Measurements from ENCODE around the gene ONECUT2.

The ONECUT2 gene

DNA sequence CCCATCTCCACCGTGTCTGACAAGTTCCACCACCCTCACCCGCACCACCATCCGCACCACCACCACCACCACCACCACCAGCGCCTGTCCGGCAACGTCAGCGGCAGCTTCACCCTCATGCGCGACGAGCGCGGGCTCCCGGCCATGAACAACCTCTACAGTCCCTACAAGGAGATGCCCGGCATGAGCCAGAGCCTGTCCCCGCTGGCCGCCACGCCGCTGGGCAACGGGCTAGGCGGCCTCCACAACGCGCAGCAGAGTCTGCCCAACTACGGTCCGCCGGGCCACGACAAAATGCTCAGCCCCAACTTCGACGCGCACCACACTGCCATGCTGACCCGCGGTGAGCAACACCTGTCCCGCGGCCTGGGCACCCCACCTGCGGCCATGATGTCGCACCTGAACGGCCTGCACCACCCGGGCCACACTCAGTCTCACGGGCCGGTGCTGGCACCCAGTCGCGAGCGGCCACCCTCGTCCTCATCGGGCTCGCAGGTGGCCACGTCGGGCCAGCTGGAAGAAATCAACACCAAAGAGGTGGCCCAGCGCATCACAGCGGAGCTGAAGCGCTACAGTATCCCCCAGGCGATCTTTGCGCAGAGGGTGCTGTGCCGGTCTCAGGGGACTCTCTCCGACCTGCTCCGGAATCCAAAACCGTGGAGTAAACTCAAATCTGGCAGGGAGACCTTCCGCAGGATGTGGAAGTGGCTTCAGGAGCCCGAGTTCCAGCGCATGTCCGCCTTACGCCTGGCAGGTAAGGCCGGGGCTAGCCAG lies 1.2 kb downstream of the ONECUT2 start:
- CTCF ChIA-PET: interaction anchor here (1.0 kb wide), 1 partner anchor 9 kb away, joined by 4 read pairs; no protein-coding TSS in a partner anchor
- TF ChIP-seq, protein P1, sequence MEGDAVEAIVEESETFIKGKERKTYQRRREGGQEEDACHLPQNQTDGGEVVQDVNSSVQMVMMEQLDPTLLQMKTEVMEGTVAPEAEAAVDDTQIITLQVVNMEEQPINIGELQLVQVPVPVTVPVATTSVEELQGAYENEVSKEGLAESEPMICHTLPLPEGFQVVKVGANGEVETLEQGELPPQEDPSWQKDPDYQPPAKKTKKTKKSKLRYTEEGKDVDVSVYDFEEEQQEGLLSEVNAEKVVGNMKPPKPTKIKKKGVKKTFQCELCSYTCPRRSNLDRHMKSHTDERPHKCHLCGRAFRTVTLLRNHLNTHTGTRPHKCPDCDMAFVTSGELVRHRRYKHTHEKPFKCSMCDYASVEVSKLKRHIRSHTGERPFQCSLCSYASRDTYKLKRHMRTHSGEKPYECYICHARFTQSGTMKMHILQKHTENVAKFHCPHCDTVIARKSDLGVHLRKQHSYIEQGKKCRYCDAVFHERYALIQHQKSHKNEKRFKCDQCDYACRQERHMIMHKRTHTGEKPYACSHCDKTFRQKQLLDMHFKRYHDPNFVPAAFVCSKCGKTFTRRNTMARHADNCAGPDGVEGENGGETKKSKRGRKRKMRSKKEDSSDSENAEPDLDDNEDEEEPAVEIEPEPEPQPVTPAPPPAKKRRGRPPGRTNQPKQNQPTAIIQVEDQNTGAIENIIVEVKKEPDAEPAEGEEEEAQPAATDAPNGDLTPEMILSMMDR (IDR thresholded peaks at IDR 0.05; ENCODE audit: control extremely low read depth, extremely low read depth, low read depth, missing control alignments): no peak
- DNase-seq (ENCODE audit: extremely low spot score): no peak
- POLR2A ChIA-PET: no interaction called here

DNA sequence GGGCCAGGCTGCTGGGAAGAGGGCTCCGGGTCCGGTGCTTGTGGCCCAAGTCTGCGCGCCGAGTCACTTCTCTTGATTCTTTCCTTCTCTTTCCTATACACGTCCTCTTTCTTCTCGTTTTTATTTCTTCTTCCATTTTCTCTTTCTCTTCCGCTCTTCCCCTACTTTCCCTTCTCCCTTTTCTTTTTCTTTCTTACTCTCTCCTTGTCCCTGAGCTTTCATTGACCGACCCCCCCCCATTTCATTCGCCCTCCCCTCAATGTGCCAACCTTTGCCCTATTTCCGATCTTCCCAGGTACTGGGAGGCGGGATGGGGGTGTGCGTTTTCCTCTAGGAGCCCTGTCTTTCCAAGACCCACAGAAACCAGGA lies 1.8 kb downstream of the ONECUT2 start:
- no peak for DNase-seq (ENCODE audit: extremely low spot score)
- ChIA-PET POLR2A (no interaction called here), CTCF (interaction anchor here (1.0 to 1.5 kb wide), 3 partner anchors 9 to 689 kb away, joined by 4 to 6 read pairs (median 5); no protein-coding TSS in a partner anchor)
- TF ChIP-seq, protein P1 (IDR thresholded peaks at IDR 0.05; ENCODE audit: control extremely low read depth, extremely low read depth, low read depth, missing control alignments): no peak

DNA sequence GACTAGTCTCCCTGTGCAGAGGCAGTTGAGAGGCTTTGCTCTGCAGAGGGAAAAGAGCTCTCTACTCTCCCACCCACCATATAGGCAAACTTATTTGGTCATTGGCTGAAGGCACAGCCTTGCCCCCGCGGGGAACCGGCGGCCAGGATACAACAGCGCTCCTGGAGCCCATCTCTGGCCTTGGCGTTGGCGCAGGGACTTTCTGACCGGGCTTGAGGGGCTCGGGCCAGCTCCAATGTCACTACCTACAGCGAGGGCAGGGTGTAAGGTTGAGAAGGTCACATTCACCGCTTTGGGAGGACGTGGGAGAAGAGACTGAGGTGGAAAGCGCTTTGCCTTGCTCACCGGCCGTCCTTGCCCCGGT lies 2.2 kb downstream of the ONECUT2 start:
- ChIA-PET CTCF (interaction anchor here (1.0 to 1.5 kb wide), 7 partner anchors 8 to 690 kb away, joined by 3 to 6 read pairs (median 3); no protein-coding TSS in a partner anchor), POLR2A (no interaction called here)
- DNase-seq (ENCODE audit: extremely low spot score): no peak
- TF ChIP-seq, protein P1 (IDR thresholded peaks at IDR 0.05; ENCODE audit: control extremely low read depth, extremely low read depth, low read depth, missing control alignments): no peak

DNA sequence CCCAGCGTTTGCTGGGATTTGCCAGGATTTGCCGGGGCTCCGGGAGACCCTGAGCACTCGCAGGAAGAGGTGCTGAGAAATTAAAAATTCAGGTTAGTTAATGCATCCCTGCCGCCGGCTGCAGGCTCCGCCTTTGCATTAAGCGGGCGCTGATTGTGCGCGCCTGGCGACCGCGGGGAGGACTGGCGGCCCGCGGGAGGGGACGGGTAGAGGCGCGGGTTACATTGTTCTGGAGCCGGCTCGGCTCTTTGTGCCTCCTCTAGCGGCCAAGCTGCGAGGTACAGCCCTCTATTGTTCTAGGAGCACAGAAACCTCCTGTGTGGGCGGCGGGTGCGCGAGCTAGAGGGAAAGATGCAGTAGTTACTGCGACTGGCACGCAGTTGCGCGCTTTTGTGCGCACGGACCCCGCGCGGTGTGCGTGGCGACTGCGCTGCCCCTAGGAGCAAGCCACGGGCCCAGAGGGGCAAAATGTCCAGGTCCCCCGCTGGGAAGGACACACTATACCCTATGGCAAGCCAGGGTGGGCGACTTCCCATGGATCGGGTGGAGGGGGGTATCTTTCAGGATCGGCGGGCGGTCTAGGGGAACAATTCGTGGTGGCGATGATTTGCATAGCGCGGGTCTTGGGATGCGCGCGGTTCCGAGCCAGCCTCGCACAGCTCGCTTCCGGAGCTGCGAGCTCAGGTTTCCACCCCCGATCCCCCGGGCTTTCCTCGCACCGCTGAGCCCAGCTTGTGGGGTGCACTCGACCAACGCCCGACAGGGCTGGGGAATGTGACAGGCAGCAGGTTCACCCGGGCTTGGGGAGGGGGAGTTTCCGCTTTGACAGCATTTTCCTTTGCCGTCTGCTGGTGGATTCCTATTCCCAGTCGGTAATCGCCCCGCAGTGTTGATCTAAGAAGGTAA lies 2.8 kb downstream of the ONECUT2 start:
- ChIA-PET POLR2A (no interaction called here), CTCF (interaction anchor here (1.0 to 1.7 kb wide), 8 partner anchors 9 to 690 kb away, joined by 3 to 6 read pairs (median 3); no protein-coding TSS in a partner anchor)
- peak; percentile 68 for DNase-seq (ENCODE audit: extremely low spot score)
- TF ChIP-seq, protein P1 (IDR thresholded peaks at IDR 0.05; ENCODE audit: control extremely low read depth, extremely low read depth, low read depth, missing control alignments): peak; percentile 47

DNA sequence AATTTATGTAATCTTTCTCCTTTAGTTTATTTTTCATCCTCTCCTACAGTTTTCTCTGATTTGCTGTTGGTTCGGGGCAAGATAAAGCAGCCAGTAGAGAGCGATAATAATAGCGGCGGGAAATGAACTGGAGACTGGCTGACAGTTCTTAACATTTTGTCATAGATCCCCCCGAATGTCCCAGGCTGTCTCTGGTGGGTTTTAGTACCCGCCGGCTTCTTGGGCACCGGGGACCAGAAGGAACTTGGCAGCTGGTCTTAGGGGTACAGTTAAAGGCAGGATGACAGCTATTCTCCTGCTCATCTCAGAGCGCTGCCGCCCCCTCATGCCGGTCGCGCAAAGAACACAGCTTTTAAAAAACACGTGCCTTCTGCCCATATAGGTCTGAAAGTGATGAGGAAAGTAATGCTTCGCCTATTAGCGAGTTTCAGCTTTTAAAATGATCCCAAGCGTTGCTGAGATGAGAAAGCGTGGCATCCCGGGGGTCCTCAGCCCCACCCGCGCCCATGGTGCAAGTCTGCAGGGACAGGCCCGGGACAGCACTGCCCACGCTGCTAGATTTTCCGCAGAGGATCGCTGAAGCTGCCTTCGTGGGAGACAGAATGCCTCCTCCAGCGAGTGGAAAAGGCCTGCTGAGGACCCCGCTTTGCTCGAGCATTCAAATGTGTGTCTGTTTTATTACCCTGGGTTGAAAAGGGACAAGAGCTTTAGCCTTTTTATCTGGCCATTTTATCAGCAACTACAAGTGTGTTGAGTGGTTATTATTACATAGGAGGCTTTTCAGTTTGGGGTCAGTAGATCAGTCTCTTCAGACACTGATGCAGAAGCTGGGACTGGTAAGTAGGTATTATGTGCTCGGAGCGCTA lies 3.8 kb downstream of the ONECUT2 start:
- ChIA-PET CTCF (interaction anchor here (1.1 to 1.7 kb wide), 5 partner anchors 8 to 569 kb away, joined by 3 to 5 read pairs (median 3); no protein-coding TSS in a partner anchor), POLR2A (no interaction called here)
- TF ChIP-seq, protein P1 (IDR thresholded peaks at IDR 0.05; ENCODE audit: control extremely low read depth, extremely low read depth, low read depth, missing control alignments): peak; percentile 27
- peak; percentile 27 for DNase-seq (ENCODE audit: extremely low spot score)

All from GM10248 (cell line).